NCI-H2107 (cell line): ENCODE results near the gene ANKFN1.
"Not testable (repeated sequence)": the region's sequence is repeated elsewhere in the genome, so short reads cannot be mapped to it uniquely, and the experiment has no call there.

Experiments used
- DNase-seq: peaks from one replicate; lab custom pipeline; 2025; lab: John Stamatoyannopoulos, UW

The ANKFN1 gene

GRCh38 chr17:56347639-56348038 is 194.4 kb downstream of the ANKFN1 start:
- DNase-seq, result no peak

GRCh38 chr17:56350592-56350991 is 197.3 kb downstream of the ANKFN1 start:
- DNase-seq, result no peak

- DNase-seq, result no peak
Observed at GRCh38 chr17:56351675-56352074, 198.4 kb downstream of the ANKFN1 start.

- DNase-seq, result no peak
Observed at GRCh38 chr17:56358651-56359050, 205.4 kb downstream of the ANKFN1 start.

- no peak for DNase-seq
Observed at GRCh38 chr17:56359518-56359917, 206.2 kb downstream of the ANKFN1 start.

- no peak for DNase-seq
Observed at GRCh38 chr17:56367366-56367765, 214.1 kb downstream of the ANKFN1 start.

- DNase-seq, result no peak
Observed at GRCh38 chr17:56373981-56374833, 220.9 kb downstream of the ANKFN1 start.

- no peak for DNase-seq
Observed at GRCh38 chr17:56389356-56389755, 236.1 kb downstream of the ANKFN1 start.

GRCh38 chr17:56392321-56392720 is 239.0 kb downstream of the ANKFN1 start:
- DNase-seq, result no peak

GRCh38 chr17:56393156-56393555 is 239.9 kb downstream of the ANKFN1 start:
- DNase-seq, result no peak

- DNase-seq, result no peak
Observed at GRCh38 chr17:56395787-56396186, 242.5 kb downstream of the ANKFN1 start.

- DNase-seq, result no peak
Observed at GRCh38 chr17:56407086-56407485, 253.8 kb downstream of the ANKFN1 start.

GRCh38 chr17:56412356-56412755 is 259.1 kb downstream of the ANKFN1 start:
- not testable (repeated sequence) for DNase-seq

- no peak for DNase-seq
Observed at GRCh38 chr17:56416682-56417351, 263.5 kb downstream of the ANKFN1 start.

- DNase-seq, result no peak
Observed at GRCh38 chr17:56424005-56424404, 270.7 kb downstream of the ANKFN1 start.

- DNase-seq, result no peak
Observed at GRCh38 chr17:56424543-56425044, 271.3 kb downstream of the ANKFN1 start.

- no peak for DNase-seq
Observed at GRCh38 chr17:56425483-56425882, 272.2 kb downstream of the ANKFN1 start.

- no peak for DNase-seq
Observed at GRCh38 chr17:56426901-56427300, 273.6 kb downstream of the ANKFN1 start.

- no peak for DNase-seq
Observed at GRCh38 chr17:56431736-56432135, 278.5 kb downstream of the ANKFN1 start.

- no peak for DNase-seq
Observed at GRCh38 chr17:56432443-56432842, 279.2 kb downstream of the ANKFN1 start.

GRCh38 chr17:56434610-56435009 is 281.3 kb downstream of the ANKFN1 start:
- no peak for DNase-seq

GRCh38 chr17:56436142-56436541 is 282.9 kb downstream of the ANKFN1 start:
- DNase-seq, result no peak

- DNase-seq, result no peak
Observed at GRCh38 chr17:56440419-56440818, 287.1 kb downstream of the ANKFN1 start.
